ENCODE measurements around the gene LRMDA.

DNA sequence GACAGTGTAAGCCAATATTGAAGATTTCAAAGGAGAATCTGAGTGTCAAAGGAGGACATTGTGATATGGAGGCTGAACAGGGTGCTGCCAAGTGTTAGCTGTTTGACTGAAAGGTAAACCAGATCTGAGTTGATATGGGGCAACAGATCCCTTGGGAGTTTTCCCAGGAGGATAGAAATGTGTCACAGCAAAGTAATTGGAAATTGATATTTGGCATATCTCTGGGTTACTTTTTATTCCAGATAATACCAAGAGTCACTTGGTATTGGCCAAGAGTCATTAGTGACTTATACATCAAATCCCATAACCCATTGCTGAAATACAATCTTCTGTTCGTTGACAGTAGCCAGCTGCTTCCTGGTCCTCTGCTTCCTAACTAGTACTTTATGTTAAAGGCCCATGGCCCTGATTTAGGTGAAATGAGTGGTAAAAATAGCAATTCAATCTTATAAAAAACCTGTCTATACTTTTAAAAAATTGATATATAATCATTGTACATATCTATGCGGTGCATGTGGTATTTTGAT, 922.9 kb downstream of the LRMDA start:
- TF ChIP-seq ZNF274 (IDR thresholded peaks at IDR 0.05; ENCODE audit: borderline replicate concordance, extremely low read depth, low read length): no peak
- TF ChIP-seq SIRT6 (IDR thresholded peaks at IDR 0.05; ENCODE audit: low read length): no peak
- TF ChIP-seq, protein P1, sequence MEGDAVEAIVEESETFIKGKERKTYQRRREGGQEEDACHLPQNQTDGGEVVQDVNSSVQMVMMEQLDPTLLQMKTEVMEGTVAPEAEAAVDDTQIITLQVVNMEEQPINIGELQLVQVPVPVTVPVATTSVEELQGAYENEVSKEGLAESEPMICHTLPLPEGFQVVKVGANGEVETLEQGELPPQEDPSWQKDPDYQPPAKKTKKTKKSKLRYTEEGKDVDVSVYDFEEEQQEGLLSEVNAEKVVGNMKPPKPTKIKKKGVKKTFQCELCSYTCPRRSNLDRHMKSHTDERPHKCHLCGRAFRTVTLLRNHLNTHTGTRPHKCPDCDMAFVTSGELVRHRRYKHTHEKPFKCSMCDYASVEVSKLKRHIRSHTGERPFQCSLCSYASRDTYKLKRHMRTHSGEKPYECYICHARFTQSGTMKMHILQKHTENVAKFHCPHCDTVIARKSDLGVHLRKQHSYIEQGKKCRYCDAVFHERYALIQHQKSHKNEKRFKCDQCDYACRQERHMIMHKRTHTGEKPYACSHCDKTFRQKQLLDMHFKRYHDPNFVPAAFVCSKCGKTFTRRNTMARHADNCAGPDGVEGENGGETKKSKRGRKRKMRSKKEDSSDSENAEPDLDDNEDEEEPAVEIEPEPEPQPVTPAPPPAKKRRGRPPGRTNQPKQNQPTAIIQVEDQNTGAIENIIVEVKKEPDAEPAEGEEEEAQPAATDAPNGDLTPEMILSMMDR (IDR thresholded peaks at IDR 0.05; ENCODE audit: control extremely low read depth in 1 of 3, insufficient read depth in 1 of 3, low read depth in 1 of 3, low read length in 3 of 3): no peak
